NCI-H1092 (cell line): ENCODE results near the gene EML1.

ENCODE experiments used
- DNase-seq: peaks from one replicate; lab custom pipeline; 2025; lab: John Stamatoyannopoulos, UW

Gene EML1

DNA sequence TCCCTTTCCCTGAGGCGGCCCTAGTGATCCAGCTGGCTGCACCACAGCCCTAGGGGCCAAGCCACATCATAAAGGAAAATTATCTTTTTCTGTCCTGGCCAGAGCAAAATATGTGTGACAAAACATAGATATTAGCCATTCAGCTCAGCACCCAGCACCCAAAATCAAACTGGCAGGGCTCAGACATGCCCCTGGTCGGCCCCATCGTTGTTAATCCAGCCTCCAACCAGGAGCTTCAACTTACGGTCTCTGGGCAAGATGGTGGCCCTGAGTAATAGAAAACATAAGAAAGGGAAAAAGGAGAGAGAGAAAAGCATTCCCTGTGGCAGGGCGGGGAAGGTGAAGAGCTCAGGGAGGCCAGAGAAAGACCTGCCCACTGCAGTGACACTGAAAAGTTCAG, 111.9 kb downstream of the EML1 start:
- DNase-seq = no peak

DNA sequence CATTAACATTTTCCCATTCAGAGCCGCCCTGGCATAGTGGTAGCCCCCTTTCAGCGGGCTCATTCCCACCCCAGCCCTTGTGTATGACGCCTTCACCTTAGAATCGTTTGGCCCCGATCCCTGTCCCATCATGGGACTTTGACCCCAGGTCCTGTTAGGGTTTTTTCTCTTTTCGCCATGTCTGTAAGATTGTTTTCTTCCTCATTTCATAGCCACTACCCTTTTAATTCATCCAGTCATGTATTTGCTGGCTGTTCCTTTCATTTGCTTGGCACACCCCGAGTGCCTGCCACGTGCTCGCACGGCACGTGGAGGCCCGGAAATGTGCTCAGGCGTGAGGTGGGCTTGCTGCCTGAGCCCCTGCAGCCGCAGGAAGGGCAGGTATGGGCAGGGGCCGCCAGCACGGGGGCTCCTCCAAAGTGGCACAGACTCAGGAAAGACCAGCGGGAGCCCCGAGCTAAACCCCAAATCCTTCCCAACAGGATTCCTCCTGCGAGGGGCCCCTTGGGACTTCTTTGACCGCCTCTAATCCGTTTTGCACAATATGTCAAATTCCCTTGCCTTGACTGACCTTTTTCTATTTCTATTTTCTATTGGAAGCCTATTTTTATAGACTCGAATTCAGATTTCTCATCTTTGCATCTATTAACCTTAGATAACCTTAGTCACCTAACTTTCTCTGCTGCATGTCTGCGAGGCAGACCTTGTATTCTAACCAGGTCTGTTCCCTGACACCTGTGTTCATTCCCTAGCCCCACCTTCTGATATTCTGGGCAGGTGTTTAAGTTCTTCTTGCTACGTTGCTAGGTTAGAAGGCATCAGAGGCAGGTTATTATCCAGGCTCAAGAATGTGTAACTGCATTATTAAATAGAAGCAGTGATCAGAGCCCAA, 114.8 kb downstream of the EML1 start:
- DNase-seq = no peak

DNA sequence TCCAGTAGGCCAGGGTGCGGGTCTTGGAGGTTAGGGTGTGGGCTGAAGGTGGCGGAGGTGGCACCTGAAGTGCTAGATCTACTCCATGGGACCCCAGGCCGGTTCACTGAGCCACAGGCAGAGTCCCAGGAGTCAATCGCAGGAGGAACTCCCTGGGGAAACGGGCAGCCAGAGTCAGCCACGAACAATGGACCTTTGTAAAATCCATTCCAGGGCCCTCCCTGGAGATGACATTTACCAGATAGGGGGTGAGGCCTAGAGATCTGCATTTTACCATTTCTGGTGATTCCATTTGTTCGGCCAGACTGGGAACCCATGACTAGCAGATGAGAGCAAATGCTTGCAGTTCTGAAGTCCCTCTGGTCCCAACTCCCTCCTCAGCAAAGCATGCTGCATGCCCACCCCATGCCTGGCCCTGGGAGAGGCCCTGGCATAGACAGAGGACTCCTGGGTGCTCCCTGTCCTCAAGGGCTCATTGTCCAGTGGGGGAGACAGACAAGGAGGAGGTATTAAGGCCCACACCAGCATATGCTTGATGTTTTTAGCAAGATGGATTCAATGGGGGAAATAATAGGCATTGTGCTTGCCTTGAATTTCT, 115.5 kb downstream of the EML1 start:
- DNase-seq = no peak

DNA sequence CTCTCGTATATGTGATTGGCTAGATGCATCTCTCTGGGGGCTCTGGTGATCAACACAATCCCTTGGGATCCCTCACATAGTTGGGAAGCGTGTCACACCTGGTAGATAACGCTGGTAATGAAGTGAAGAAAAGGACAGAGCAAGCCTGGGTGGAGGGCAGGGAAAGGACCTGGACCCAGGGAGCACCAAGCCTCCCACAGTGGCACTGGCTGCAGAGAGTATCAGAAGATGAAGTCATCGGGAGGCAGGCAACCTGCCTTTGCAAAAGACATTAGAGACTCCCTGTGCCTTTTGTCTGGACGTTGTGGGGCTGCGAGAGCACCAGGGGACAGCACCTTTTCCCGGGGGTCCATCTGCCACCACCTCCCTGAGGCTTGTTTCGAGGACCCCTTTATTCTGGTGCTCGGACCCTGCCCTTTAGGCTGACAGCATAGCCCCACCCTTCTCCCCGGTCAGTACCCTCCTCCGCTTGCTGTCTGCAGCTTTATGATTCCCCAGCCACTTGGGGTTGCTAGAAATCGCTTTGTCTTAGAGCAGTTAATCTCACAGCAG, 116.4 kb downstream of the EML1 start:
- no peak for DNase-seq

DNA sequence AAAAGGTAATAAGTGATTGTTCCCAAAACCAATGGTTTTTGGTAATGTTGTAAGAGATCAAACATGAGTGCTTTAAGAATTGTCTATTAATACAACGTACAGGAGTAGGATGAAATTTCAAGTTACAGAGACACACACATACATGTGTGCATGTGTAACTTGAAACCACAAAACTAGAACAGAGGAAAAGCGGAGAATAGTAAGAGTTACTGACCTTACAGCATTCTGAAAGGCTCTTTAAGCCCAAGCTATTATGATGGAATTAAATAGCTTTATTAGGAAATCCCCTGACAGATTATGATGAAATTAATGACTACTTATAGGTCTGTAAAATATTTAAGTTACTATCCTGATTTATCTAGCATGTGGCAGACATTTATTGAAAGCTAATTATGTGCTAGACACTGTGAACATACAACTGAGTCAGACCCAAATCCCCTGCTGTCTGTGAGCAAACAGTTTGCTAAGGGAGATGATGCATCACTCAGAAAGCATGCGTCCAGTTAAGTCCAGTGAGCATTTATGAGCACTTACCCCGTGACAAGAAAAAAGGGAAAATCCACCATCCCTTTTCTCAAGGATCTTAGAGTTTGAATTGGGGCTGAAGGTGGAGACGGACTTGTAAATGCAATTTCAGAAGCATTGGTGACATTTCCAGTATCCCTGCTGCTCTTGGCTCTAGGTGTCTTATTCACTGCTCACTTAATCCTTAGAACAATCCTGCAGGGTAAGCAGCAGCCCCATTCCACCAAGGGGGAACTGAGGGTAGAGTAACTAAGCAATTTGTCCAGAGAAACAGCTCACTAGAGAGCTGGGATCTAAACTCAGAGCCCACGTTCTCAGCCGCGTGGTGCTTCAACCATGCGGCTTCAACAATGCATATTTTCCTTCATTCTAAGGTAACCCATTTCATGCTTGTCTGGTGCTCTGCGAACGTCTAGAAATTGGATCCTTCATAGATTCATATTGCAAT, 117.4 kb downstream of the EML1 start:
- no peak for DNase-seq

DNA sequence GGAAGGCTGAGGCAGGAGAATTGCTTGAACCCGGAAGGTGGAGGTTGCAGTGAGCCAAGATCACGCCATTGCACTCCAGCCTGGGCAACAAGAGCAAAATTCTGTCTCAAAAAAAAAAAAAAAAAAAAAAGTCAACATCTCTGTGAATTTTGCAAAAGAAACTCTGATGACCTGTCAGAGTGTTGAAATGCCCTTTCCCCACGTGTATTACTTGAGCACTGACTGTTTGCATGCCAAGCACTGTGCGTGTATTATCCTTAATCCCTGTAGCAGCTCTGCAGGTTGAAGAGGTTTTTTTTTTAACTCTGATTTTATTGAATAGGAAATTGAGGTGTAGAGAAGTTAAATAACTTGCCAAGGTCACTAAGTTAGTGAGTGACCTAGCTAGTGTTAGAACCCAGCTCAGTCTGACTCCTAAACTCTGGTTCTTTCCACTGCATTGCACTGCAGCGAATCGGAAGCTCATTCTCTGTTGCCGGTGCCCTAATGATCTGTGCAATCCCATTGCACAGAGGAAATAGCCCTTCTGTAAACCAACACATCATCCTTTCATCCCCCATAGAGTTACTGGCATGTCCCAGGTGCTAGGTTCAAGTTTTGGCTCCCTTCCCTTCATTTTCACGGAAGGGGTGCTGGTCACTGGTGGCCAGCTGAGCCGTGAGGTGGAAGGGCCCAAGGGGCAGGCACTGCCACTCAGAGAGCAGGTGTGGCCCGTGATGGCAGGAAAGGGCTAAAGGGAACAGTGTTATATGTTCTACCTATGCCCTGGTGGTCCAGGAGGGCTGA, 122.3 kb downstream of the EML1 start:
- no peak for DNase-seq

DNA sequence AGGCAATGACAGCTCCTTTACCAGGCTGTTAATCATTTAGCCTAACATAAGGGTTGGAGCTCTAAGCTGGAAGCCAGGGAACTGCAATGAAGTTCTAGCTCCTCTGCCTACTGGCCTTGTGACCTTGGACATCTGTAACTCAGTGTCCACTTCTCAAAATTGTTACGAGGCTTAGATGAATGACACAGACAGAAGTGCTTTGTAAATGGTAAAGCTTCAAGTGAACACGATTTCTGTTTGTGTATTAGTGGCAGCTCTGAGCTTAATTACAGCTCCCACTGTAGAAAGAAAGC, 122.8 kb downstream of the EML1 start:
- DNase-seq = no peak

DNA sequence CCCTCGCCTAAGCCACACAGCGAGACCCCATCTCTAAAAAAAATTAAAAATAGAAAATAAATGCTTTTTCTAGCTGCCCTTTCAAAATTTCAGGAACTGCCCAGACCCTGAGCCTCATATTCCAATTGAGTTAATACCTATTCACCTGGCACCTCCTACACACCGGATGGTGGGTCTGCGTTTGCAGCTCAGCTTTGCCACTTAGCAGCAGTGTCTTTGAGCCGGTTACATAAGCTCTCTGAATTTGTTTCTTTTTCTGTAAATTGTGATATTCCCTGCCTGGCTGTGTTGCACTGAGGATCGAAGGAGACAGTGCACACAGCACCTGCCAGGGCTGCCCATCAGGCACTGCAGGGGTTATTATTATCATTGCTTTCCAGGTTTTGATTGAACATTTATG, 125.6 kb downstream of the EML1 start:
- DNase-seq = no peak

DNA sequence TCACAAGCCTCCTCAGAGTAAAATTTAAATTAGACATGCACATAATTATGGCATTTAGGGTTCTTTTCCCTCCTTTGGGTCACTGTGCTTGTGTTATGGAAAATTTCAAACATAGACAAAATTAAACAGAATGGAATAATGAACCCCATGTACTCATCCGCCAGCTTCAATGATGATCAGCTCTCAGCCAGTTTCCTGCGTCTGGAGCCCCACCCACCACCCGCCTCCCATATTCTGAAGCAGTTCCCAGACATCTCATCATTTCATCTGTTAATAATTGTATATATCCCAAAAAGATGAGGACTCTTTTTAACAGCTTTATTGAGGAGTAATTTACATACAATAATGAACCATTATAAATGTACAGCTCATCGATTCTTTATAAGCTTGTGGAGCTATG, 128.2 kb downstream of the EML1 start:
- DNase-seq = no peak

DNA sequence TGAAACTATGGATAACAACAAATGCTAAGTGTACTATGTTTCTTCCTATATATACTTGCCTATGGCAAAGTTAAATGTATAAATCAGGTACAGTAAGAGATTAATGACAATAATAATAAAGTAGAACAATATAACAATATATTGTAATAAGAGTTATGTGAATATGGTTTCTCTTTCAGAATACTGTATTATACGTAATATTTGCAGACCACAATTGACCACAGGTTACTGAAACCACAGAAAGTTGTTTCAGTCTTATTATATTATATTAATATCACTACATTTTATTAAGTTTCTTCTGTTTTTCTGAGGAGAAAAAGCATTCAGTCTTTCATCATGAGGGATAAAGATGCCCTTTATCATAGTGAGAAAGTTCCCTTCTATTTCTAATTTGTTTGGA, 131.2 kb downstream of the EML1 start:
- DNase-seq = no peak

DNA sequence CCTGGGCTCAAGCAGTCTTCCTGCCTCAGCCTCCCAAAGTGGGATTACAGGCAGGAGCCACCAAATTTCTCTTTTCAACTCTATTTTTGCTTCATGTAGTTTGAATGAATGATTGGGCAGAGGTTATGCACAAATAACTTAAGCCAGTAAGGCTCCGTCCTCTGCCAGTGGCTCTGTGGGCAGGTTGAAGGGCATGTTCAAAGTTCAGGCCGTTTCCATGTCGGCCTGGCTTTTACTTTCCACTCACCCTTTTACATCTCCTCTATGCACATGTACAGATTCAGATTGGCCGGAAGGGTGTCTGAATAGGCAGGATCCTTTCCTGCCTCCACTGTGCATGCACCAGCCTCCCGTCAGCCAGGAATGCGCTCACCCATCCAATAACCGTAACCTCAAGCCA, 132.3 kb downstream of the EML1 start:
- DNase-seq = no peak

DNA sequence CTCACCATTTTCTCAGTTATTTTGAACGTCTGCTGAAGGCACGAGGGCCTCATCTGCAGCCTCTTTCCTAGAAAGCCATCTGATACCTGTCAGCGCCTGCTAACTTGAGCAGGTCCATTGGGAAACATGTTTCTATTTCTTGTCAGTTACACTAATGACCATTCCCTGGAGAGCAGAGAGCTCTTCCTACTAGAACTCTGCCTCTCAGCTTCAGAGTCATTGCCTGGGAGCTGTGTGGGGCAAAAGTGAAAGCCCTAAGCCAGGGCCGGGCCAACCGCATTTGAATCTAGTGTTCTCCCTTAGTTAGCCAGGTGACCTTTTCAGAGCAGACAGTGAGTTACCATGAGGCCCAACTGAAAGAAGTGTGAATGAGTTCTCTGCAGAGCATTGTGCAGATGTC, 135.8 kb downstream of the EML1 start:
- no peak for DNase-seq

DNA sequence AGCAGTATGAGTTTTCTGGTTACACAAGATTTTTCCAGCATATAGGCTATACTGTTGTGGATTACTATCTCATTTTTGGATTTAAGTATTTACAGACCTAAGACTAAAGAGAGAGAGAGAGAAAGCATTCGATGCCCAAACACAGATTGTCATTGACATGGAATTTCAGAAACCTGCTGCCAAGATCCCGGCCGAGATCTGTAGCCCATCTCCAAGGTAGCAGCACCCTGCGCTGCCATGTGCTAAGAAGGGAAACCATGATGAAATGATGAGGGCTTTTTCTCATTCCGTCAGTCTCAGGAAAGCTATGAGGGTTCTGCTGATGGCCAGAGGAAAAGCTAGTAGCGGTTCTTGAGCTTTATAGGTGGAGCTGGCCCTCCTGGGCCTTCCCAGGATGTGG, 136.4 kb downstream of the EML1 start:
- no peak for DNase-seq

DNA sequence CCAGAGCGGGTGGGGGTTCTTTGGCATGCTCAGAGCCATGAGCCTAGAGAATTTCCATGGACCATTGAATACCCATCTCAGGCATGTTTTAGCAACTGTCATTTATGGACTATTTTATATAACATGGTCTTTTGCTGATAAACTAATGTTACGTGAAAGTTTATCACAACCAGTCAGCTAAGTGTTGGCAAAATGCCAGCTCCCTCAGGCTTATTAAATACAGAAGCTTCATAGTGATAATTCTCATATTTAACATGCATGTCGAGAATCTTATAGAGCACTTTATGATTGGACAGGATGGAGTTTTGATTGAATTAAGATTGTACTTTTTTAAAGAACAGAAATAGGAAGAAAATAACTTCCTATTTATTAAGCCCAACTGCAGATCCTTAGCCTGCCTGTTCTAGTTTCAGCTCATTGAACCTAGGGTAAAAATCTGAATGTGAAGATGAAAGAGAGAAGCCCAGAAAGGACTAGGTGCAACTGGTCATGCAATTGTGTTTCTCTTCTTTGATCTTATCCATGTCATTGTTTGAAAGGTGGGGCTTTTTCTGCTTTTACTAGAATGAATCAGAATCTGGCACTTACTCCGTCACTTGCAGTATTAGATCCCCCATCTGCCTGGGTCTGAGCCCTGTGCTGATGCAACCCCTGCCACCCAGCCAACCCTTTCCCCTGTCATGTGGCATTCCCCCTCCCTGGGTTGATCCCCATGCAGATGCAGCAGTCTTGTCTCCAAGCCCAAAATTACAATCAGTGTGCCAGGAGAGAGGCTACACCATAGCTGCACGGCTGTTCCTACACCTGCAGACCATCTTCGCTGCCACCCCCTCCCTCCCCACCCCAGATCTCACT, 137.4 kb downstream of the EML1 start:
- DNase-seq = no peak

DNA sequence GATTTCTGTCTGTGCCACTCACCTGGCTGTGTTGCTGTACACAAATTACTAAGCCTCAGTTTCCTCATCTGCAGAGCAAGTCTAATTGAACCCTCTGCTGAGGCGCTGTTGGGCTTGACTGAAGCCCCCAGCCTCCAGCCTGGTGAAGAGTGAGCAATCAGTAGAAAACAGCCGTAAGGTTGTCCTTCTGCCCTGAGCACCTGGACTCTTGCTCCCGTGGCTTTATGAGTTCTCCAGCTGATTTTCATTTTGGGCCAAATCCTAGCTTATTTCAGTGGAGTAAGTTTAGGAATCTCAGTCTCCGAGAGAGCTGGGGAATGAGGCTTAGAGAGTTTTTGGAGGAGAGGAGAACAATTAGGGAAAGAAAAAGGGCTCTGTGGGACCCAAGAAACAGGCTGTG, 138.1 kb downstream of the EML1 start:
- DNase-seq = no peak

DNA sequence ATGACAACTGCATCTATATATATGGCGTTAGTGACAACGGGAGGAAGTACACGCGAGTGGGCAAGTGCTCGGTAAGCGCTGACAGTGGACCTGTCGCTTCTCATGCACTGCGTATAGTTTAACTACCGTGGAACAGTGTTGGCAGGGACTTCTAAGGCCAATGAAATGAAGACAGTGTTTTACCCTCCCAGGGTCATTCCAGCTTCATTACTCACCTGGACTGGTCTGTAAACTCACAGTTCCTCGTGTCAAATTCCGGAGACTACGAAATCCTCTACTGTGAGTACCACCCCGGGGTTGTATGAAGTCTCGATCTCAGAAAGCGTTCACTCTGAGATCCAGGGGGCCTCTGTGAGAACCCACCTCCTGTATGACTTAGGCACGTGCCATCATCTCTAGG, 142.8 kb downstream of the EML1 start:
- DNase-seq = no peak

DNA sequence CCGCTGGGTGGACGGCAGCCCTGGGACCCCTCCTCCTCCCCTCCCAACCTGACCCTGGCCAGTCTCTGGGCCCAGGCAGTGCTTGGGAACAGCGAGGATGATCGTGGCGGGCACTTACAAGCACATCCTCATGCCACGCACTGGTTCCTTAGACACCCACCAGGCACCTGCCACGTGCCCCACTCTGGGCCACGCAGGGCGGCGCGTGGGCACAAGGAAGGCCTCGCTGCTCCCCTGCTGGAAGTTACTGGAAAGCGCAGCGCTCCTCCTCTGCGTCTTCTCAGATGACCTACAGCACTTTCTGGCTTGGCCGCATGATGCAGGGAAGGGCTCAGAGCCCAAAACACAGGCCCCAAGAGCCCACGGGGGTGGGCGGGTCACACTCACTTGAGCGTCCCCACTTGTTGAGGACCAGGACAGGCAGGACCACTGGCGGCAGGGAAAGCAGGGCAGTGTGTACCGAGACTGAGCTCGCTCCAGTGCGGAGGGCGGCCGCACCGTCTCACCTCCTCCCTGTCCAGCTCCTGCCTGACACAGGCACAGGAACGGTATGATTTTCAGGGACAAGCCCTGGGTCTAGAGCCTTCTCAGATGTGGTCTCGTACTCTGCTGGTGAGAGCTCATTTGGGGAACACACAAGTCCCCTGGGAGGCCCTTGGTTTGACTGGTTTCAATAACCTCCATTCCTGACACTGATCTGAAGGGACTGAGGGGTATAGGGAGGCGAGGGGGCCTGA, 143.7 kb downstream of the EML1 start:
- no peak for DNase-seq

DNA sequence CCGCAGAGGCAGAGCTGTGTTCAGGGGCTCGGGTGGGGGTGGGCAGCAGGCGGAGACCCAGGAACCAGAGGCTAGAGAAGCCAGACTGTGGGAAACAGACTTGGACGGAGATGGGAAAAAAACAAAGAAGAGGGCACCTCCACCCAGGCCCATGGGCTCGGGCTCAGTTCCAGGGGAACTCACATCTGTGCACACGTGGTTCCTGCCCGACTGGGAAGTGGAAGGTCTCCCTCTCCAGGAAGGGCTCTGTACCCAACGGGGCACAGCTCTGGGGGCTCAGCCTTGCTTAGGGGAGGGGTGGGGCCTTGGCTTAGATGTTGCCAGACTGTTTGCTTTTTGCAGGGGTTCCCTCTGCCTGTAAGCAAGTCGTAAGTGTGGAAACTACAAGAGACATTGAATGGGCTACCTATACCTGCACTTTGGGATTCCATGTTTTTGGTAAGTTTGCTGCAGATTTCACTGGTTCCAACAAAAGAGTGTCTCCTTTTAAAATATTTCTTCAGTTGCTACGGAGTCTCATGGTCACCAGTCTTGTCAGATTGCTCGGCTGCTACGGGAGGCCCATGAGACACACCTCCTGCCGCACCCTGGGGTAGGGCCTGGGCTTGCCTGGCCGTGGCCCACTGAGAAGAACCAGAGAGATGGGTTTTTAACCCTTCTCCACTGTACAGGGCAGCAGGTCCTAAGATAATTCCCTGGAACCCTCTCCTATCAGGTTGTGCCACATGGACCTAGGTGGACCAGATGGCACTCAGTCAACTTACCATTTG, 144.4 kb downstream of the EML1 start:
- DNase-seq = no peak

DNA sequence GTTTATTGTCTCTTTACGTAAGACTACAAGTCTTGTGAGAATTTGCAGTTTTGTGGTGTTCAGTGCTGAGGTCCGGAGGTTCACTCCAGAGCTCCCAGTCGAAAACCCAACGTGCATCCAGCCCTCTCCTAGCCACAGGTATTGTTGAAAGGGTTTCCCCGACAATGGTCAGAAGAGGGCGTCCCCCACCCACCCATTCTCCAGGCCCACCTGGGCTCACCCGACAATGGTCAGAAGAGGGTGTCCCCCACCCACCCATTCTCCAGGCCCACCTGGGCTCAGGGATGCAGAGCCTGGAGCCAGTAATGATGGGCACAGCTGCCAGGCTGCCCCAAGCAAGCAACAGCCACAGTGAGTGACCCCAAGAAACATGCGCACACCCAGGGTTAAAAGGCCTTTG, 145.2 kb downstream of the EML1 start:
- no peak for DNase-seq
